Neural progenitor cell (in vitro differentiated cells): Measurements from ENCODE around the gene SLC27A4. TPM values are rescaled to one million over a fixed set of nuclear protein-coding genes. Genes with fewer than 3 reads are reported as not detected.

ENCODE experiments used
- DNase-seq: peaks from one replicate; pipeline ENCODE4 v3.0.0-alpha.2; 2016; ENCODE audit warnings: low spot score
- H2AFZ ChIP-seq: fragments of 200-600 bp; sonication (generic); replicated peaks from 2 replicates; pipeline ENCODE4 v1.6.1; 2016; ENCODE audit warnings: antibody characterized with exemption
- H3F3A ChIP-seq: fragments of 200-600 bp; sonication (generic); 2 replicates; pipeline ENCODE4 v1.6.1; 2016; ENCODE audit warnings: antibody characterized with exemption, low read depth
- H3K27ac ChIP-seq: fragments of 200-600 bp; sonication (generic); 2 replicates; pipeline ENCODE4 v1.5.1; 2016; ENCODE audit warnings: mild to moderate bottlenecking
- H3K27me3 ChIP-seq: fragments of 200-600 bp; sonication (generic); 2 replicates; pipeline ENCODE4 v1.6.1; 2016; ENCODE audit warnings: mild to moderate bottlenecking, moderate library complexity
- H3K36me3 ChIP-seq: fragments of 200-600 bp; sonication (generic); 2 replicates; pipeline ENCODE4 v1.5.1; 2016
- H3K4me1 ChIP-seq: fragments of 200-600 bp; sonication (generic); 2 replicates; pipeline ENCODE4 v1.6.1; 2016; ENCODE audit warnings: mixed run types
- H3K4me2 ChIP-seq: fragments of 200-600 bp; sonication (generic); 2 replicates; pipeline ENCODE4 v1.6.1; 2016
- H3K4me3 ChIP-seq: fragments of 200-600 bp; sonication (generic); 2 replicates; pipeline ENCODE4 v1.5.1; 2016
- H3K79me2 ChIP-seq: fragments of 200-600 bp; sonication (generic); 2 replicates; pipeline ENCODE4 v1.6.1; 2016; ENCODE audit warnings: low read depth
- H3K9ac ChIP-seq: fragments of 200-600 bp; sonication (generic); 2 replicates; pipeline ENCODE4 v1.6.1; 2016
- H3K9me3 ChIP-seq: fragments of 200-600 bp; sonication (generic); 2 replicates; pipeline ENCODE4 v1.5.1; 2016; ENCODE audit warnings: low read depth
- H4K20me1 ChIP-seq: fragments of 200-600 bp; sonication (generic); 2 replicates; pipeline ENCODE4 v1.6.1; 2016; ENCODE audit warnings: low read depth
- H3K27ac Mint-ChIP-seq: 3 replicates; pipeline ENCODE4 v1.8.0; 2021; ENCODE audit warnings: mixed read lengths
- H3K27me3 Mint-ChIP-seq: 2 replicates; pipeline ENCODE4 v1.8.0; 2022; ENCODE audit warnings: low read depth, mild to moderate bottlenecking, inconsistent platforms, moderate library complexity, mixed read lengths; ENCODE audit not compliant: insufficient read depth
- H3K36me3 Mint-ChIP-seq: 3 replicates; pipeline ENCODE4 v1.8.0; 2021; ENCODE audit warnings: mixed read lengths
- H3K4me1 Mint-ChIP-seq: 3 replicates; pipeline ENCODE4 v1.8.0; 2021; ENCODE audit warnings: mixed read lengths
- H3K4me3 Mint-ChIP-seq: 3 replicates; pipeline ENCODE4 v1.8.0; 2021; ENCODE audit warnings: mild to moderate bottlenecking, moderate library complexity, mixed read lengths
- H3K9me3 Mint-ChIP-seq: 3 replicates; pipeline ENCODE4 v1.8.0; 2020; ENCODE audit warnings: mixed read lengths
- EZH2 ChIP-seq: fragments of 200-600 bp; sonication (generic); IDR thresholded peaks from 2 replicates; pipeline ENCODE4 v1.6.1; 2017; ENCODE audit warnings: antibody characterized with exemption, mild to moderate bottlenecking, moderate library complexity
- EZH2phosphoT487 ChIP-seq: fragments of 200-600 bp; sonication (generic); IDR thresholded peaks from 2 replicates; pipeline ENCODE4 v1.6.1; 2017; ENCODE audit warnings: antibody characterized with exemption
- total RNA-seq: library from RNA; depleted of rRNA; stranded (reverse); fragments of >200 nt; gene quantifications from 2 replicates; pipeline ENCODE4 v1.2.3, GENCODE V29; 2015; ENCODE audit warnings: low replicate concordance
- TF ChIP-seq, protein P1 (sequence below): fragments of 200-600 bp; sonication (generic); IDR thresholded peaks from 2 replicates; pipeline ENCODE4 v1.5.1; 2017; ENCODE audit warnings: antibody characterized with exemption, mild to moderate bottlenecking

The SLC27A4 gene
- total RNA-seq, 1 donor from 2014 or later, result 4.4 TPM

DNA sequence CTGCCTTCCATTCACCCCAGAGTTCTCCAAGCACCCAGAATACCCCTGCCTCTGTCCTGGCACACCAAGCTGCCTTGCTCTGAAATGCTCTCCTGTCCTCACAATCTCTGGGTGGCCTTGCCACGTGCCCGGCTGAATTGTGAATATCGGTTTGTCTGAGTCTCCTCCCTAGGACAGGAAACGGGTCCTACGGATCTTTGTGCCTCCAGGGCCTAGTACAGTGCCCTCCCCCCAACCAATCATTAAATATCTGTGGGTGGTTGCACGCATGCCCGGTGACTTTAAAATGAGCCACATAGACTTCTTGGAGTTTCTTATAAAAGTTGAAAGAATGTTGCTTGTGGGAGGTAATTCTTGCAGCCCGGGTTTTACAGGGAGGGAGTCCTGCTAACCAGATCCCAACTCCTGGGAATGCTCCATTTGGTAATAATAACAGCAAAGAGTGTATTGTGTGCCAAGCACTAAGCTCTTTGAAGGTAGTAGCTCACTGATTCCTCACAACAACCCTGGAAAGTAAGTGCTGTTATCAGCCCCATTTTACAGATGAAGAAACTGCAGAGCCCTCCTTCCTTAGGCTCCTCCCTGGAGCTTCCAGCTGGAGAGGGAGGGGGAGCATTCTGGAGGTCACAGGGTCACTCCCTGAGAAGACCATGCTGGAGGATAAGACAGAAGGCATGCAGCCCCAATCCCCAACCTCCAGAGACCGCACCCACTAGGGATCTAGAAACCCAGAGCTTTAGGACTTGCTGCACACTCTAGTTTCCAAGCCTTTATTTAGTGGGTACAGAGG is 54.2 kb downstream of the SLC27A4 start:
- Histone ChIP-seq H4K20me1 (peaks cover 91% of the 10 kb centered on the region), H2AFZ (no peak overlapping the region), H3K36me3 (no peaks in the 10 kb centered on the region), H3K4me2 (no peak overlapping the region), H3F3A (peaks cover 51% of the 10 kb centered on the region), H3K9me3 (no peaks in the 10 kb centered on the region), H3K4me1 (peaks cover 21% of the 10 kb centered on the region), H3K9ac (no peak overlapping the region), H3K79me2 (no peaks in the 10 kb centered on the region), H3K27ac (no peak overlapping the region), H3K4me3 (no peak overlapping the region), H3K27me3 (peaks cover 100% of the 10 kb centered on the region)
- Mint-ChIP-seq H3K9me3 (no peaks in the 10 kb centered on the region), H3K4me3 (peak overlapping the region; percentile 93), H3K27ac (peak overlapping the region; percentile 97), H3K27me3 (peaks cover 52% of the 10 kb centered on the region), H3K4me1 (peaks cover 48% of the 10 kb centered on the region), H3K36me3 (peaks cover 11% of the 10 kb centered on the region)
- peak; percentile 34 for DNase-seq
- TF ChIP-seq EZH2 (no peak), EZH2phosphoT487 (no peak)
- TF ChIP-seq, protein P1, sequence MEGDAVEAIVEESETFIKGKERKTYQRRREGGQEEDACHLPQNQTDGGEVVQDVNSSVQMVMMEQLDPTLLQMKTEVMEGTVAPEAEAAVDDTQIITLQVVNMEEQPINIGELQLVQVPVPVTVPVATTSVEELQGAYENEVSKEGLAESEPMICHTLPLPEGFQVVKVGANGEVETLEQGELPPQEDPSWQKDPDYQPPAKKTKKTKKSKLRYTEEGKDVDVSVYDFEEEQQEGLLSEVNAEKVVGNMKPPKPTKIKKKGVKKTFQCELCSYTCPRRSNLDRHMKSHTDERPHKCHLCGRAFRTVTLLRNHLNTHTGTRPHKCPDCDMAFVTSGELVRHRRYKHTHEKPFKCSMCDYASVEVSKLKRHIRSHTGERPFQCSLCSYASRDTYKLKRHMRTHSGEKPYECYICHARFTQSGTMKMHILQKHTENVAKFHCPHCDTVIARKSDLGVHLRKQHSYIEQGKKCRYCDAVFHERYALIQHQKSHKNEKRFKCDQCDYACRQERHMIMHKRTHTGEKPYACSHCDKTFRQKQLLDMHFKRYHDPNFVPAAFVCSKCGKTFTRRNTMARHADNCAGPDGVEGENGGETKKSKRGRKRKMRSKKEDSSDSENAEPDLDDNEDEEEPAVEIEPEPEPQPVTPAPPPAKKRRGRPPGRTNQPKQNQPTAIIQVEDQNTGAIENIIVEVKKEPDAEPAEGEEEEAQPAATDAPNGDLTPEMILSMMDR, result no peak

DNA sequence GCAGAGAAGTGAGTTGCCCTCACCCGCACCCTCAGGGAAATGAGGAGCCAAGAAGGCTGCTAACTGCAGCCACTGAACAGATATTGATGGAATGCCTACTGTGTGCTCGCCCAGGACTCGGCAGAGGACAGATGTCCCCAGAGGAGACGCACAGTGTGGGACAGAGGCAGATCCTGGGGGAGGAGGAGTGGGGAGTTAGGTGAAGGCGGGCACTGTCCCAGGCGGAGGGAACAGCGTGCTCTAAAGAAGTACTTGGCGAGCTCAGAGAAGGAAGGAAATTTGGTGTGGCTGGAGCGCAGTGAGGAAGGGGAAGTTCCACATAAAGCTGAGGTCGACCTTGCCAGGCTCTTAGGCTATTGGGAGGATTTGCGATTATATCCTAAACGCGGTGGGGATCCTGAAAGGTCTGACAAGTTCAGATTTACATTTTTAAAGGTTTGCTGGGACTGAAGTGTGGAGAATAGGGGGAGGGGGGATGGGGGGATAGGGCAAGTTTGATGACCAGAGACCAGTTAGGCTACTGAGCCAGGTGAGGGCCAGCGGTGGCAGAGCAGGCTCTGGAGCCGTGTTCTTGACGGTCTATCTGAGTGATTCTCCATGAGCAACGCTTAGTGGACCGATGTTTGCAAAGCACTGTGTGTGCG is 56.8 kb downstream of the SLC27A4 start:
- TF ChIP-seq EZH2, result peak; percentile 82
- TF ChIP-seq, protein P1, result no peak
- H3K27me3 Mint-ChIP-seq, result peaks cover 49% of the 10 kb centered on the region
- H3K36me3 ChIP-seq, result no peaks in the 10 kb centered on the region
- no peak overlapping the region for H3K27ac ChIP-seq
- no peaks in the 10 kb centered on the region for H3K79me2 ChIP-seq
- peaks cover 2% of the 10 kb centered on the region for H3K9me3 Mint-ChIP-seq
- peak overlapping the region; percentile 90 for H3K27ac Mint-ChIP-seq
- peaks cover 17% of the 10 kb centered on the region for H3K4me1 ChIP-seq
- peaks cover 30% of the 10 kb centered on the region for H3K4me1 Mint-ChIP-seq
- H3K4me3 Mint-ChIP-seq, result peak overlapping the region; percentile 51
- no peak overlapping the region for H3K4me3 ChIP-seq
- H3K36me3 Mint-ChIP-seq, result peaks cover 2% of the 10 kb centered on the region
- H4K20me1 ChIP-seq, result peaks cover 72% of the 10 kb centered on the region
- peaks cover 43% of the 10 kb centered on the region for H3F3A ChIP-seq
- no peak overlapping the region for H3K4me2 ChIP-seq
- H3K27me3 ChIP-seq, result peaks cover 100% of the 10 kb centered on the region
- no peaks in the 10 kb centered on the region for H3K9me3 ChIP-seq
- DNase-seq, result peak; percentile 33
- no peak overlapping the region for H3K9ac ChIP-seq
- no peak overlapping the region for H2AFZ ChIP-seq

DNA sequence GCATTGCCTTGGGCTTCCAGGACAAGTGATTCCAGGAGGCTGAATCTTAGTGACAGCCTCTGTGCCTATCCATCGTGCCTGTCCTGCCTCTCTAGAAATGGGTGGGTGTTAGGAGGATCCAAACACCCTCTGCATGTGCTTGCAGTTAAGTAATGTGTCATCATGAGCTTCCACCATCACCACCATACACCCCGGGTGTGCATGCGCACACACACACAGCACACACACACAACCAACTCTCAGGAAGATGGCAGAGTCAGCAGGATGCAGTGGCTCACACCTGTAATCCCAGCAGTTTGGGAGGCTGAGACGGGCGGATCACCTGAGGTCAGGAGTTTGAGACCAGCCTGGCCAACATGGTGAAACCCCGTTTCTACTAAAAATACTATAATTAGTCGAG is 57.5 kb downstream of the SLC27A4 start:
- peaks cover 36% of the 10 kb centered on the region for H3F3A ChIP-seq
- Mint-ChIP-seq H3K27me3 (peaks cover 52% of the 10 kb centered on the region), H3K27ac (peak overlapping the region; percentile 90), H3K4me1 (peaks cover 31% of the 10 kb centered on the region), H3K4me3 (peak overlapping the region; percentile 77), H3K36me3 (no peaks in the 10 kb centered on the region), H3K9me3 (peaks cover 2% of the 10 kb centered on the region)
- H3K4me1 ChIP-seq, result peaks cover 9% of the 10 kb centered on the region
- peaks cover 100% of the 10 kb centered on the region for H3K27me3 ChIP-seq
- no peaks in the 10 kb centered on the region for H3K79me2 ChIP-seq
- H3K36me3 ChIP-seq, result no peaks in the 10 kb centered on the region
- peaks cover 65% of the 10 kb centered on the region for H4K20me1 ChIP-seq
- TF ChIP-seq EZH2, result no peak
- no peak for TF ChIP-seq EZH2phosphoT487
- TF ChIP-seq, protein P1, result no peak
- no peak for DNase-seq
- H2AFZ ChIP-seq, result no peak overlapping the region
- H3K27ac ChIP-seq, result no peak overlapping the region
- H3K4me3 ChIP-seq, result no peak overlapping the region
- H3K9ac ChIP-seq, result no peak overlapping the region
- no peak overlapping the region for H3K4me2 ChIP-seq
- H3K9me3 ChIP-seq, result no peaks in the 10 kb centered on the region
